Suppressor macrophage treated with lipopolysaccharide for 4 hours (primary cell): ENCODE results near the gene RANBP1.
A peak's percentile ranks its signal among the peaks of the same experiment; 100 is the strongest.
"Not testable (repeated sequence)": the region's sequence is repeated elsewhere in the genome, so short reads cannot be mapped to it uniquely, and the experiment has no call there.

ENCODE experiments used
- DNase-seq: peaks from one replicate; pipeline ENCODE4 v3.0.0-alpha.2; 2020

Gene RANBP1

DNA sequence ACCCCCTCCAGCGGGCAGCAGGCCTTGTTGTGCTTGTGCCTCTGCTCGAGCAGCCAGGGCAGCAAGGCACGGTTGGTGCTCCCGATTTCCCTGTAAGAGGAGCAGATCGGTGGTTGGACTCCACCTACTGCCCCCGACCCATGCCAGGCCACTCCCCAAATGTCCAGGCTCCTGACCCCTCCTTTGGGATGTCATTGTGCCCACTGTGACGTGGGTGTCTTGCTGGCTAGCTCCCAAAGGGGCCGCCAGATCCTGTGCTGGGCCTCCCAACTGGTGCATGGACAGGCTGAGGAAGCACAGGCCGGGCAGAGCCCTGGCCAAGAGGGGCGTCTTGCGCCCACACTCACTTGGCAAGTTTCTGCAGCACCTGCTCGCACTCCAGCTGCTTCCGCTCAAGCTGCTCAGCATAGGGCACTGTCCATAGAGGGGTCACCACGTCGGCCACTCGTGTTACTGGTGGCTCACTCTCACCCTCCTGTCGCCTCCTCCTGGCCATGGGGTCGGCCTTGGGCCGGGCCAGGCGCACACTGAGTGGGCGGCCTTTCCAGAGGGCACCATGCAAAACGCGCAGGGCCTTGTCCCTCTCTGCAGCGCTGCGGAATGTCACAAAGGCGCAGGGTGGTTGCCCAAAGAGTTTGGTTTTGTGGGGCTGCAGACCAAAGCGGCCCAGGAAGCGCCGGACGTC lies at the start of gene RANBP1:
Gene RANBP1 (plus strand): TSS at position 414 of the 685 bp plus-strand sequence. CDS start 81 bp downstream, at position 495.
- DNase-seq, result no peak

GRCh38 chr22:20066617-20067383 lies 49.1 kb upstream of the RANBP1 start:
- no peak for DNase-seq

- not testable (repeated sequence) for DNase-seq
Measured at GRCh38 chr22:20067384-20067682, 48.6 kb upstream of the RANBP1 start.

DNA sequence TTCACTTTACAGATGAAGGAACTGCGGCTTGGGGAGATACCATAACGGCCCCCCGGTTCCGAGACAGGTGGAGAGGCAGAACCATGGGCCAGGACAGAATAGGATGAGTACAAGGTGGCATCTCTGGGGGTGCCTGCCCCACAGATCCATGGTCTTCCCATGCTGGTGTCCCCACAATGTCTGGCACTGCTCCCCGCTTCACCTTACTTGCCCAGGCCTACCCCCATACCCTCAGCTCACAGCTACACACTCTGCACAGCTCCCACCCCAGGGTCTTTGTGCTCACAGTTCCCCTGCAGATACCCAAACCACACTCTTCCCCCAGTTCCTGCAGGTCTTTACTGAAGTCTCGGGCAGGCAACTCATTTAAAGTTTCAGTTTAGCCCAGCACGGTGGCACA lies 47.3 kb upstream of the RANBP1 start:
- no peak for DNase-seq

DNA sequence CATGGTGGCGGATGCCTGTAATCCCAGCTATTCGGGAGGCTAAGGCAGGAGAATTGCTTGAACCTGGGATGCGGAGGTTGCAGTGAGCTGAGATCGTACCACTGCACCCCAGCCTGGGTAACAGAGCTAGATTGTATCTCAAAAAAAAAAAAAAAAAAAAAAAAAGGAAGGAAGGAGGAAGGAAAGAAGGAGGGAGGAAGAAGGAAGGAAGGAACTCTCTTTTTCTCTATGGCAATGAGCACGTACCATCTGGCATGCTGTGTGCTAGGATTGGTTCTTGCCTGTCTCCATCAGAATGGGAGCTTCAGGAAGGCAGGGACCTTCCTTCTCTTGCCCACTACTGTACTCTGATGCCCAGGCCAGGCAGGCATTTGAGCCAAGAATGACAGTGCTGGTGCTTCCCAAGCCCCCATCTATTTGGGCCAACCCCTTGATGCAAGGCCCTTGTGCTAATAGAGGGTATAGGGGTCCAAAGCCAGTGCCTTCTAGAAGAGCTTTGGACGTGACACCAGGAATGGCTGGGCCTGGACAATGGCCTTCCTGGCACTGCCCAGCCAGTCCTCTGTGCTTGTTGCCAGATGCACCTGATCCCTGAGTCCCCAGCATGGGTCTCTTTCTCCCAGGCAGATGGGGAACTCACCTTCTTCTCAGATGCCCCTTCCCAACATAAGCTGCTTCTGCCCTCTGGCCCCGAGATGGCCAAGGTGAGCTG lies 46.4 kb upstream of the RANBP1 start:
- no peak for DNase-seq

- no peak for DNase-seq
Measured at GRCh38 chr22:20071524-20071972, 44.4 kb upstream of the RANBP1 start.

DNA sequence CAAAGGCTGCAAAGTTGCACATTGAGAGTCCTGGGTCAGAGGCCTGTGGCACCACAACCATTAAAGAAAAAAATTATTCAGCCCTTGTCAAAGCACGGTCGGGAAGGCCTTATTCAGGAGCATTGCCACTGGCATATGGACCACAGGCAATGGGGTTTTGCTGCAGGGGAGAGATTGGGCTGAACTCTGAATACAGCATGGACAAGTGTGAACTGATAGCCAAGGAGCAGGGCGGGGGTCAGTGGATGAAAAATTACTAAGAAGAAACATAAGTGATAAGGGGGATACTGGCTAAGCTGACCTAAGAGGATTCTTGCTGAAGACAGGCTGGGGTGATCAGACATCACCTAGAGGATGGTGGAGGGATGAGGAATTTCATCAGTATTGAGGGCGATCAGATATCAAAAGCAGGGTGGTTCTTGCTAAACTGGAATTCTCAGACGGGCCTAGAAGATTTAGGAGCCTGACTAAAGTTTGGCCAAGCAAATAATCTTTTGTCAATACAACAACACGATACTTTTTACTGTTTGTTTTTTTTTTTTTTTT lies 39.2 kb upstream of the RANBP1 start:
- DNase-seq, result no peak

- DNase-seq, result peak; percentile 95
Measured at GRCh38 chr22:20079745-20080444, 36.0 kb upstream of the RANBP1 start, which contains the start of gene DGCR8. Gene DGCR8 (plus strand): TSS chr22:20080241. CDS start chr22:20085964, 5,723 bp downstream.

GRCh38 chr22:20080445-20080775 lies 35.5 kb upstream of the RANBP1 start:
- DNase-seq, result peak; percentile 61

GRCh38 chr22:20080776-20081654 lies 34.9 kb upstream of the RANBP1 start:
- peak; percentile 23 for DNase-seq

DNA sequence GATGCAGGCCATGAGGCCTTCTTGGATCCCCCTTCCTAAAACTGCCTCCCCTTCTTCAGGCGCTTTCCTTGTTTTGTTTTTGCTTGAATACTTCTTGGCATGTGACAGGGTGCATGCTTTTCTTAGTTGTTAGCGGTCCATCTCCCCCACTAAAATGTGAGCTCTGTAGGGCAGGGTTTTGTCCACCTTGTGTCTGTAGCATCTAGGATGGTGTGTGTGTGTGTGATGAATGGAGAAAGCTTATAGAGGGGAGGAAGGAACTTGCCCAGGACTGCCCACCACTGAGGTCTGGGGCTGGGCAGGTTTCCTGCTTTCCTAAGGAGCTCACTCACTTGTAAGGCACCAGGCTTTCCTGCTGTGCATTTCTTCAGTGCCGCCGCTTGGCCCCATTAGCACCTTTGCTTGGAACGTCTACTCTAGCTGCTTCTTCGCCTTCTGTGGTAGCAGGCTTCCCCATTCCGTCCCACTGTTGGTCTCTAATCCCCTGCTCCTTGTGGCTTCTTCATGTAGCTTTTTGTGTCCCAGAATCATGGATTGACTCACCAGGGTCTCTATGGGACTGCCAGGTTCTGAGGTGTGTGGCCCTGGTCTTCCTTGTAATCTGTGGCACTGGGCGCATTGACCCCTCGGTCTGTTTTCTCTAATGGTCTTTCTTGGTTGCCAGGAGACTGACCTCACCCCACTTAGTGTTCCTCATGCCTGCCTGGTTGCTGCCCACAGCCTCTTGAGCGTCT lies 32.6 kb upstream of the RANBP1 start:
- no peak for DNase-seq

GRCh38 chr22:20083891-20084546 lies 31.9 kb upstream of the RANBP1 start:
- DNase-seq, result no peak

GRCh38 chr22:20084547-20085413 lies 31.1 kb upstream of the RANBP1 start:
- DNase-seq, result no peak

- DNase-seq, result no peak
Measured at GRCh38 chr22:20085651-20086050, 30.3 kb upstream of the RANBP1 start.

DNA sequence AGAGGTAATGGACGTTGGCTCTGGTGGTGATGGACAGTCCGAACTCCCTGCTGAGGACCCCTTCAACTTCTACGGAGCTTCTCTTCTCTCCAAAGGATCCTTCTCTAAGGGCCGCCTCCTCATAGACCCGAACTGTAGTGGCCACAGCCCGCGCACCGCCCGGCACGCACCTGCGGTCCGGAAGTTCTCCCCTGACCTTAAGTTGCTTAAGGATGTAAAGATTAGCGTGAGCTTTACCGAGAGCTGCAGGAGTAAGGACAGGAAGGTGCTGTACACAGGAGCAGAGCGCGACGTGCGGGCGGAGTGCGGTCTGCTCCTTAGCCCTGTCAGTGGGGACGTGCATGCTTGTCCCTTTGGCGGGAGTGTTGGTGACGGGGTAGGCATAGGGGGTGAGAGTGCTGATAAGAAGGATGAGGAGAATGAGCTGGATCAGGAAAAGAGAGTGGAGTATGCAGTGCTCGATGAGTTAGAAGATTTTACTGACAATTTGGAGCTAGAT lies 29.8 kb upstream of the RANBP1 start:
- no peak for DNase-seq

- no peak for DNase-seq
Measured at GRCh38 chr22:20086763-20087162, 29.1 kb upstream of the RANBP1 start.

- no peak for DNase-seq
Measured at GRCh38 chr22:20087319-20088262, 28.3 kb upstream of the RANBP1 start.

GRCh38 chr22:20088263-20088648 lies 27.6 kb upstream of the RANBP1 start:
- DNase-seq, result no peak
